OCI-LY1 (cell line): Measurements from ENCODE around the gene B3GALNT1.

Experiments used
- H2AFZ ChIP-seq: fragments of 200-600 bp; sonication (generic), shearing (Covaris generic); 2 replicates; pipeline ENCODE4 v1.6.0; 2014; ENCODE audit warnings: antibody characterized with exemption, mild to moderate bottlenecking, low read length
- H3F3A ChIP-seq: fragments of 200-600 bp; sonication (generic), shearing (Covaris generic); 2 replicates; pipeline ENCODE4 v1.6.0; 2014; ENCODE audit warnings: mild to moderate bottlenecking, antibody characterized with exemption, low read length, moderate library complexity; ENCODE audit not compliant: insufficient read depth
- H3K27ac ChIP-seq: fragments of 200-600 bp; sonication (generic); 2 replicates; pipeline ENCODE4 v1.5.1; 2014; ENCODE audit warnings: low read length, mixed run types, mild to moderate bottlenecking, low read depth; ENCODE audit not compliant: poor library complexity, severe bottlenecking
- H3K27me3 ChIP-seq: fragments of 200-600 bp; sonication (generic); 2 replicates; pipeline ENCODE4 v1.6.0; 2014; ENCODE audit warnings: antibody characterized with exemption, mild to moderate bottlenecking, low read length, moderate library complexity; ENCODE audit not compliant: insufficient read depth
- H3K36me3 ChIP-seq: fragments of 200-600 bp; sonication (generic); 2 replicates; pipeline ENCODE4 v1.6.1; 2014; ENCODE audit warnings: mild to moderate bottlenecking, antibody characterized with exemption, low read length, moderate library complexity, mixed read lengths; ENCODE audit not compliant: insufficient read depth
- H3K4me1 ChIP-seq: fragments of 200-600 bp; sonication (generic); 2 replicates; pipeline ENCODE4 v1.5.1; 2014; ENCODE audit warnings: mild to moderate bottlenecking, low read length, moderate library complexity; ENCODE audit not compliant: insufficient read depth, severe bottlenecking
- H3K4me2 ChIP-seq: fragments of 200-600 bp; sonication (generic), shearing (Covaris generic); 2 replicates; pipeline ENCODE4 v1.6.1; 2014; ENCODE audit warnings: low read length
- H3K4me3 ChIP-seq: fragments of 200-600 bp; sonication (generic); 2 replicates; pipeline ENCODE4 v1.5.1; 2014; ENCODE audit warnings: low read length, low read depth, mild to moderate bottlenecking, mixed read lengths; ENCODE audit not compliant: poor library complexity, severe bottlenecking
- H3K79me2 ChIP-seq: fragments of 200-600 bp; shearing (Covaris generic); 2 replicates; pipeline ENCODE4 v1.6.1; 2016; ENCODE audit warnings: mixed run types, low read length, mixed read lengths; ENCODE audit not compliant: insufficient read depth
- H3K9ac ChIP-seq: fragments of 200-600 bp; sonication (generic), shearing (Covaris generic); 2 replicates; pipeline ENCODE4 v1.6.1; 2014; ENCODE audit warnings: mild to moderate bottlenecking, low read length, mixed read lengths
- H3K9me2 ChIP-seq: fragments of 200-600 bp; sonication (generic), shearing (Covaris generic); 2 replicates; pipeline ENCODE4 v1.6.1; 2014; ENCODE audit warnings: low read depth, mild to moderate bottlenecking, low read length, mixed read lengths
- H3K9me3 ChIP-seq: fragments of 200-600 bp; shearing (Covaris generic); 2 replicates; pipeline ENCODE4 v1.6.1; 2014; ENCODE audit warnings: low read length, mixed read lengths
- H4K20me1 ChIP-seq: fragments of 200-600 bp; sonication (generic), shearing (Covaris generic); 2 replicates; pipeline ENCODE4 v1.6.0; 2016; ENCODE audit warnings: mild to moderate bottlenecking, low read length; ENCODE audit not compliant: insufficient read depth
- EZH2 ChIP-seq: fragments of 200-600 bp; sonication (generic), shearing (Covaris generic); IDR thresholded peaks from 2 replicates; pipeline ENCODE4 v1.8.0; 2017; ENCODE audit warnings: borderline replicate concordance, mixed run types, mild to moderate bottlenecking, antibody characterized with exemption, low read length, moderate library complexity, mixed read lengths
- TF ChIP-seq, protein P1 (sequence below): fragments of 200-600 bp; sonication (generic), shearing (Covaris generic); IDR thresholded peaks from 2 replicates; pipeline ENCODE4 v1.5.1; 2017; ENCODE audit warnings: mild to moderate bottlenecking, antibody characterized with exemption, low read length, moderate library complexity, mixed read lengths

The B3GALNT1 gene

GRCh38 chr3:161100994-161101393 is 4.2 kb downstream of the B3GALNT1 start:
- no peak for TF ChIP-seq EZH2
- TF ChIP-seq, protein P1, sequence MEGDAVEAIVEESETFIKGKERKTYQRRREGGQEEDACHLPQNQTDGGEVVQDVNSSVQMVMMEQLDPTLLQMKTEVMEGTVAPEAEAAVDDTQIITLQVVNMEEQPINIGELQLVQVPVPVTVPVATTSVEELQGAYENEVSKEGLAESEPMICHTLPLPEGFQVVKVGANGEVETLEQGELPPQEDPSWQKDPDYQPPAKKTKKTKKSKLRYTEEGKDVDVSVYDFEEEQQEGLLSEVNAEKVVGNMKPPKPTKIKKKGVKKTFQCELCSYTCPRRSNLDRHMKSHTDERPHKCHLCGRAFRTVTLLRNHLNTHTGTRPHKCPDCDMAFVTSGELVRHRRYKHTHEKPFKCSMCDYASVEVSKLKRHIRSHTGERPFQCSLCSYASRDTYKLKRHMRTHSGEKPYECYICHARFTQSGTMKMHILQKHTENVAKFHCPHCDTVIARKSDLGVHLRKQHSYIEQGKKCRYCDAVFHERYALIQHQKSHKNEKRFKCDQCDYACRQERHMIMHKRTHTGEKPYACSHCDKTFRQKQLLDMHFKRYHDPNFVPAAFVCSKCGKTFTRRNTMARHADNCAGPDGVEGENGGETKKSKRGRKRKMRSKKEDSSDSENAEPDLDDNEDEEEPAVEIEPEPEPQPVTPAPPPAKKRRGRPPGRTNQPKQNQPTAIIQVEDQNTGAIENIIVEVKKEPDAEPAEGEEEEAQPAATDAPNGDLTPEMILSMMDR, result no peak
- no peak overlapping the region for H3K4me2 ChIP-seq
- H4K20me1 ChIP-seq, result no peaks in the 10 kb centered on the region
- no peak overlapping the region for H3K9ac ChIP-seq
- H3K27ac ChIP-seq, result no peak overlapping the region
- no peaks in the 10 kb centered on the region for H3K9me3 ChIP-seq
- H3K79me2 ChIP-seq, result no peaks in the 10 kb centered on the region
- no peak overlapping the region for H3K4me3 ChIP-seq
- H3K4me1 ChIP-seq, result no peaks in the 10 kb centered on the region
- no peaks in the 10 kb centered on the region for H3K36me3 ChIP-seq
- H3F3A ChIP-seq, result no peaks in the 10 kb centered on the region
- H3K9me2 ChIP-seq, result no peaks in the 10 kb centered on the region
- peaks cover 4% of the 10 kb centered on the region; the same call in 1 of the 2 replicates for H3K27me3 ChIP-seq
- H2AFZ ChIP-seq, result no peak overlapping the region

DNA sequence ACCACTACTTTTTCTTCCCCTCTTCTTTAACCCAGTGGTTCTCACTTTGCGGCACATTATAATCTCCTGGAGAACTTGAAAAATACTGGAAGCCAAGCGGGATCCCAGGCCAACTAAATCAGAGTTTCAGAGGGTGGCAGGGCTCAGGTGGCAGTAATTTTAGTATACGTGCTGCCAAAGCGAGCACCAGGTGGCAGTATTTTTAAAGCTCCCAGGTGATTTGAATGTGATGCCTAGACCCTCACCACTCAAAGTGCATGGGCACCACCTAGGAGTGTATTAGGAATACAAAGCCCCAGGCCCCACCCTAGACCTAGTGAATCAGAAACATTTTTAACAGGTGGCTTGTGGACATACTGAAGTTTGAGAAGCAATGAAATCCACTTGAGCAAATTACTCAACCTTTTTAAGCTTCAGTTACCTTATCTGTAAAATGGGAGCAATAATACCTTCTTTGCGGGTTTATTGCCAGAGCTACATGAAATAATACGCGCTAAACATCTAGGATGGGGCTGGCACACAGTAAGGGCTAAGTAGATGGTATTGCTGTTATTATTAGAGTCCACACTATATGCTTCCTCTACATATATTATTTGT is 8.3 kb downstream of the B3GALNT1 start:
- Histone ChIP-seq H3K4me3 (no peak overlapping the region), H3K9ac (no peak overlapping the region), H3K27me3 (peaks cover 4% of the 10 kb centered on the region; the same call in 1 of the 2 replicates), H2AFZ (no peak overlapping the region), H3K9me3 (no peaks in the 10 kb centered on the region), H4K20me1 (no peaks in the 10 kb centered on the region), H3K4me1 (no peaks in the 10 kb centered on the region), H3K9me2 (no peaks in the 10 kb centered on the region), H3K36me3 (no peaks in the 10 kb centered on the region), H3K4me2 (no peak overlapping the region), H3K79me2 (no peaks in the 10 kb centered on the region), H3K27ac (no peak overlapping the region), H3F3A (no peaks in the 10 kb centered on the region)
- TF ChIP-seq, protein P1, result peak; percentile 81
- TF ChIP-seq EZH2, result no peak

- H2AFZ ChIP-seq, result no peak overlapping the region
- H4K20me1 ChIP-seq, result no peaks in the 10 kb centered on the region
- H3K9me2 ChIP-seq, result no peaks in the 10 kb centered on the region
- no peak overlapping the region for H3K9ac ChIP-seq
- H3K4me1 ChIP-seq, result no peaks in the 10 kb centered on the region
- no peaks in the 10 kb centered on the region for H3K36me3 ChIP-seq
- H3F3A ChIP-seq, result no peaks in the 10 kb centered on the region
- no peak overlapping the region for H3K4me3 ChIP-seq
- no peak overlapping the region for H3K4me2 ChIP-seq
- H3K27me3 ChIP-seq, result no peaks in the 10 kb centered on the region
- no peak overlapping the region for H3K27ac ChIP-seq
- no peak for TF ChIP-seq EZH2
- TF ChIP-seq, protein P1, result no peak
- no peaks in the 10 kb centered on the region for H3K79me2 ChIP-seq
- no peaks in the 10 kb centered on the region for H3K9me3 ChIP-seq
Observed at GRCh38 chr3:161093895-161094294, 11.3 kb downstream of the B3GALNT1 start.
